Inflammatory macrophage treated with lipopolysaccharide for 1 hour (primary cell): ENCODE measurements around the gene MEF2A.
A peak's percentile ranks its signal among the peaks of the same experiment; 100 is the strongest.

Experiments
- DNase-seq, 2 donors: peaks; one replicate each; pipeline ENCODE4 v3.0.0-alpha.2; 2020 to 2022

Gene MEF2A

DNA sequence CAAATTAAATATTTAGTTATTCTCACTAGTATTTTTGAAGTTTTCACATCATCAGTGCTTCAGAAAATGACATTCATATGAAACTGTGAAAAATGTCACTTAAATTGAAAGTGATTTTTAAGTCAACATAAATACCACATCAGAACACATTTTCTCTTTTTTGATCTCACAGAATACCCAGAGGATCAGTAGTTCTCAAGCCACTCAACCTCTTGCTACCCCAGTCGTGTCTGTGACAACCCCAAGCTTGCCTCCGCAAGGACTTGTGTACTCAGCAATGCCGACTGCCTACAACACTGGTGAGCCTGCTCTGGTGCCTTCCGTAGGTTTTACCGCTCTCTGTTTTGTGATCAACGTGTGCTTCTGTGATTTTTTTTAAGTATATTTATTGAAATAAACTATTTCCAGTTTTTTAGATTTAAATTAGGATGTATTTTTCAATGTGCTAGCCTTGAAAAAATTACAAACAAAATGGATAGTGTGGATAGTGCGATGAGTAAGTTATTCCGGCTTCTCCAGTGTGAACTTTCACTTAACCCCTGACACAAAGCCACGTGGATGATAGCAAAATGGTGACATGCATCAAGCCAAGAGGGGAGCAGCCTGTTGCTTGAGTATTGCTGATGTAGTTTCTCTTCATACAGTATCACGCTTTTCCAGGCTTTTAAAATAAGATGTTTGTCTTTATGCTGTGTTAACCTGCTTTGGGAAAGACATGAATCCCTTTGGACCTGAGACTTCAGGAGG, 140.9 kb downstream of the MEF2A start:
- no peak for DNase-seq

DNA sequence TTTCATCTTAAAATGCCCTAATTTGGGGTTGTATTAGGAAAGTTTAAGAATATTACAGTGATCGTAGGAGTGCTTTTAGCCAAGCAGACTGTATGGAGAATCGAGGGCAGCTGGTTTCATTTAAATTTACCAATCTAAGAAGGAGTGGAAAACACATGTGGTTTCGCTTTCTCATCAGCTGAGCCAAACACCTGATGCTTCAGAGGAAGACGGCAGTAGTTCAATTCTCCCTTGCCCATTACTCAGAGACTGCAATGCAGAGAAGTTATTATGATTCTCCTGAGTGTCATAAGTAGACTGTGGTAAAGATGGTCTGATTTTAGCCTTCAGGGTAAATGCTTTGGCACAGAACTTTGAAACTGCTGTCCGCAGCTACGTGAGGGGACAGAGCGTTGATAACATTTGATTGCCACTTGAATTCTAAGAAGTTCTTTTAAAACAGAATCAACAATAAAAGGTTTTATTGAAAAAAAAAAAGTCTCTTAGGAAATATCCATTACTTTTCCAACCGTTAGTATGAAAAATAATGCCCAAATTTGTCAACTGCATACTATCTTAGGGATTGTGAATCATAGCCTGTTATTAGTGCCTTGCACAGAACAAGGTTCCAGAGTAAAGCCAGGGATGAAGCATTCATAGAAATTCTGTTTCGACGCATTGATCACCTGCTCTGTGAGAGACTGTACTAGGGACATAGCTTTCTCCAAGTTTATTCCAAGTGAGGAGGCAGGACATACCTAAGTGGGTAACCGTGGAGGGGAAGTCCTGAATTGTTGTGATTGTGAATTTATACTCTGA, 141.9 kb downstream of the MEF2A start:
- no peak for DNase-seq

DNA sequence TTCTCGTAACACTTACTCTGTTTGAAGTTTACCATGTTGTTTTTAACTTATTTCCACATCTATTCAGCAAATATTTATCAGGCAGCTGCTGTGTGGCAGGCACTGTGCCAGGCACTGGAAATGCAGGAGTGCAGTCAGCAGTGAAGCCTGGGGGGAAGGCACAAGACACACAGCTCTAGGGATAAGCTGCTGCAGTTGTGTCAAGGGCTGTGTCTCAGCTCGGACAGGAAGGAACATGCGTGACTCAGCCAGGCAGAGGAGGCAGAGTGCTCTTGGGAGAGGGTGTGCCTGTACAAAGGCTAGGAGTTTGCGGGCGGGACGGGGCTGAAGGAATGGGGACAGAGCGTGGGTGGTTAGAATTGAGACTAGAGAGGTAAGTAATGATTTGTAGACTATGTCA, 142.8 kb downstream of the MEF2A start:
- peak; percentile 68 to 86 for DNase-seq

DNA sequence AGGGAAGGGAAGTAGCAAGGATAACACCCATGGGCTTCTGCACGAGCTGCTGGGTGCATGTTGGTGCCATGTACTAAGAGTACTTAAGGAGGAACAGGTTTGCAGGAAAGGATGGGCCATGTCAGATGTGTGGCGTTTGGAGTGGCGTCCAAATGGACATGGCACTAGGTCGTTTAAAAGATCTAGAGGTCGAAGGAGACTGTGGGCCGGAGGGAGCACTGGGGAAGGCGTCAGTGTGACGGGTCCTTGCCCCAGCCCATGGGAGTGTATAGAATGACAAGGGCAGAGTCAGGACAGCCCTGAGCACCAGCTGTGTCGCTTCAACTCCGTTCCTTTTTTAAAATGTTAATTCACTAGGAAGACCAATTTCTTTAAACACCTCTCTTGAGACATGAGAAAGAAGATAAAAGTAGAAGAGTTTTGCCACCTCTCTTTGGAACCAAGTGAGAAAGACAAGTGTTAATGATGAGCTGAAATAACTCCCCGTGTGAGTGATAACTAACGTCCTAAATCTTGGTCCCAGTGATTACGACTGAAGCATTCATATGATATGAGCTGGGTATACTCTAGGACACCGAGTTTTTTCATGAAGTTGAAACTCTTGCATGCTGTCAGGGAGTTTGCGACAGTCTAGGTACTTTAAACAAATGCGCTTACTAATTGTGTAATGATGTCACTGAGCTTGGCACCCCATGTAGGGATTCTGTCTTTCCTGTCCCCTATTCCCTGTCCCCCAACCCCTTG, 143.6 kb downstream of the MEF2A start:
- no peak for DNase-seq

DNA sequence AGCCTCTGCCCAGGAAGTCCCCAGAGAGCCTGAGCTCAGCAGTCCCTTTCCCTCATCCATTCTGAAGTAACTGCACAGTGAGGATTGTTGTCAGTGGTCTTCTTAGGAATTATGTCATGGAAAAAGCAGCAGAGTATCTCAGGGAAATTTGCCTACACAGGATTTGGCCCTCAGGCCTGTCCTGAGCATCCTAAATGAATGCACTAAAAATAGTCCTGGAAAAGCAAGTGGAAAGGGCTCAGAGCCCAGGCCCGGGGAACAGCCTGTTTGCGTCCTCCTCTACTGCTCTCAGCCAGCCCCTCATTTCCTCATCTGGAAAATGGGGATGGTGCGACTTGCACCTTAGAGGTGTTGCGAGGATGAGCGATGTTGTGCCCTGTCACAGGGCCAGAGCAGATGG, 145.8 kb downstream of the MEF2A start:
- DNase-seq: no peak

DNA sequence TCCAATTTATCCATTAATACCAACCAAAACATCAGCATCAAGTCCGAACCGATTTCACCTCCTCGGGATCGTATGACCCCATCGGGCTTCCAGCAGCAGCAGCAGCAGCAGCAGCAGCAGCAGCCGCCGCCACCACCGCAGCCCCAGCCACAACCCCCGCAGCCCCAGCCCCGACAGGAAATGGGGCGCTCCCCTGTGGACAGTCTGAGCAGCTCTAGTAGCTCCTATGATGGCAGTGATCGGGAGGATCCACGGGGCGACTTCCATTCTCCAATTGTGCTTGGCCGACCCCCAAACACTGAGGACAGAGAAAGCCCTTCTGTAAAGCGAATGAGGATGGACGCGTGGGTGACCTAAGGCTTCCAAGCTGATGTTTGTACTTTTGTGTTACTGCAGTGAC, 146.6 kb downstream of the MEF2A start:
- no peak for DNase-seq

DNA sequence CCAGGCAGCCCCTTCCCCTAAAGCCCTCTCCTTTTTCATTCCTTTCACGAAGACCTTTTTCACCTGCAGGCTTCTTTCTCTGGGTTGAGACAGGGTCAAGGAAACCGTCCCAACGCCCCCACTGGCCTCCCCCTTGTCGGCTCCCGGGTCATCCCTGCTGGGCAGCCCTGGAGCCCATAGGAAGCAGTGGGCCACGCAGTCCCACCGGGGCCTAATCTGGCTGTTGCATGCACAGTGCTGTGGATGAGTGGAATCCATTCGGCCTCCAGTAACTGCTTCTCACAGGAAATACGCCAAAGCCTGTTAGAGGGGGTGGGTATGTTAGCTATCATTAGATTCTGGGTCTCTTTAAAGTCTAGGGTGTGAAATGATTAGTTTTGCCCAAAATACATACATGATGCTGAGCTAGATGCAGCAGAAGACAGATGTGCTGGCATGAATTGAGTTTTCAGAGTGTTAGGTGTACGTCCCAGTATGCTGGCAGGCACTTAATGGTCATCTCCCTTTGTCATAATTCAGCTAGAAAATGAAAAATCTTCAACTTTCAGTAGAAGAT, 150.8 kb downstream of the MEF2A start:
- DNase-seq: no peak

DNA sequence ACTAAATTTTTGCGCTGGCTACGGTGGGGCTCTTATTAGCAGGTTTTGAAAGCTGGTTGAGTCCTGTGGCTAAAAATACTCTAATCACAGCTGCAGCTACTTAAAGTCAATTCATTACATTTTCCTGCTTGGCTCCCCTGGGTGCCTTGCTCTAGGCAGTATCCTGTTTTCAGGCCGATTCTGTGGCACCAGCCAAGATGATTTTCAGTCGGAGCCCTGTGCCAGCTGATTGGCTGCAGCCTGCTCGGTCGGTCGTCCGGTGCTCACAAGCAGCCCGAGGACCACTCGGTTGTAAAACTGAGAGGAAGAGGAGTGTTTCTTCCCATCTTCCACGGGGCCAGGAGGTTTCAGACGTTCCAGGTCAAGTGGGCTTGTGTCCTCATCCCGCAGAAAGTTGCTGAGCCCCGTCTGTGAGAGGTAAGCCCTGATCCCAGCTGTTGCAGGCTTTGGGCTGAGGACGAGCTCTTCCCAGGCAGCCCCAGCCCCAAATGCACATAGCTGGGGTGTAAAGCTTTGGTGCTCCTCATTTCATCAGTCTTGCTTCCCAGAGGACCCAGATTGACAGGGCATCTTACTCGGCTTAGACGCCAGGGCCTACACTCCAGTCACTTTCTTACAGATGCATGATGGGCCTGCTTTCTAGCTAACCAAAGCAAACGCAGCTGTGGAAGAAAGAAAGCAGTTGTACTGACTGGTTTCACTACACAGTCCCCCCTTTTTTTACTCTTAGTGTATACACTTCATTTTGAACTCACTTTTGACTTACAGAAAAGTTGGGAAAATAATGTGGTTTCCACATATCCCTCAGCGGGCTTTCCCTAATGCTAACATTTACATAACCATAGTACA, 151.6 kb downstream of the MEF2A start:
- DNase-seq: peak; percentile 20 to 31

DNA sequence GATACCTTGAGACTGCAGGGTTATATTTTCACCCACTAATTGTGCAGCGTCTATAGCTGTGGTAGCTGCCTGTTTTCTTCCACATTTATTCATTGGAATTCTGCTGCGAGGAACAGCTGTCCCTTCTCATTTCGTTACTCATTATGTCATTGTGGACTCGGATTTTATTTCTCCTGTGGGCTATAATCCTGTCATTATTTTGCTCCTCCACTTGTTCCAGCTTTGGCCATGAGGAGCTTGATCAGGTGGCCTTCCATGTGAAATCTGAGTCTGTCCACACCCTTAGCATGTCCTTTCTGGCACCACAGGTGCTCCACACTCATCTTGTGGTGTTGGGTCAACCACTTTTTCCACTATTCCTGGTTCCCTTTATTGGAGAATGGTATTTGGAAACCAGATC, 152.6 kb downstream of the MEF2A start:
- DNase-seq: no peak

DNA sequence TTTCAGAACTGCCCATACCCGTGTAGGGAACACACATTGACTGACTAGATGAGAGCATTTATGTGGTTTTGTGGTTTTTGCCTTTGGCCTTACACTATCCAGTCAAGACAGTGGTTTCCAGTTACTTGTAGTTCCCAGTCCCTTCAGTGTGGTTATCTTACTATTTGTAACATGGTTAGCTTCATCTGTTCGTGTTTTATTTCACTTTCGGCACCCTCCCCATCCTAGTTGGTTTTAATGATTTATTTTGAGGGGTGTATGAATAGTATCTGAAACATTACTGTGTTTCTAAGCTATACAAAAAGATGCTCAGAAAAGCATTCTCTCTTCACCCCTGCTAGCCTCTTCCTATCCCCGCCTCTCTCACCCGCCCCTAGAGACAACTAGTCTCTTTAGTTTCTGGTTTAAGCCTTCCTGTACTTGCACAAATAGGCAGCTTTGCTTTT, 153.3 kb downstream of the MEF2A start:
- no peak for DNase-seq

DNA sequence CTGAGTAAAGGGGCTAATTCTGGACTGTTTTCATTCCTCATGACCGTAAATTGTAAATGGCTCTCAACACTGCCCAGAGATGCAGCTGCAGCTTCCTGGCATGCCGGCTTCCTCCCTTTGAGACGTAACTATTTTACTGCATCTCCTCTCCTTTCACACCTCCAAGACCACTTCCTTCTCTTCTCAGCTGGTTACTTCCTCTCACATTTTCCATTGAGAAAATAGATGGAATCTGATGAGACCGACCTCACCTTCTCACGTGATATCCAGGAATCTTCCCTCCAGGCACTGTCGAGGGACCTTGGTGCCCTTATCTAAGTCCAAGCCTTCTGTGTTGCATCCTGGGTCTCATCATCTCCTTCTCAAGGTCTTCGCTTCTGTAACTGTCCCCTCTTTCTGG, 154.7 kb downstream of the MEF2A start:
- no peak for DNase-seq

DNA sequence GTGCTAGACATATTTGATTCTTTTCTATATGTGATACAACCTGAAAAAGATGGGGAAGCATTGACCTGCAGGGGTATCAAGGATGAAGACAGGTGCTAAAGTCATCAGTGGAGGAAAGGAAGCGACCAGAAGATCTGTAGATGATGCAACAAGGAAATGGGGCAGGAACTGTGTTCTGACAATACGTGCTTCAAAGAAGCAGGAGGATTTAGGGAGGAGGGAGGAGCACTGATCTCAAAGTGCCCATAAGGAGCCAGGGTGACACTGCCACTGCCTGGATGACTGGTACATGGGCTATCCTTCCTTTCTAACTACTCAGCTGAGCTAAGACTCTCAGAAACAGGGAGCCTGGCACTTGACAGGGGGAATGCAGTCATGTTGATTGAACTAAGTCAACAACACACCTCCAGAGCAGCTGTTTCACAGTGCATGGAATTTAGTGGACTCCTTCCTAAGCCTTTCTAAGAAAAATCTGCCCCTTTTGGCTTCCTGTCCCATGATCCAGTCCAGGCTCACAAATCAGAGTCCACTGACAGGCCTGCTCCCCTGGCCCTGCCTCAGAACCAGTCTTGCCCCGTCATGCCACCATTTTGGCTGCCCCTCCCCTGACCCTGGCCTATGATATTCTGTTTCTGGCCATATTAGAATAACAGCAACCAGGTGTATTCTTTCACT, 155.5 kb downstream of the MEF2A start:
- DNase-seq: no peak

DNA sequence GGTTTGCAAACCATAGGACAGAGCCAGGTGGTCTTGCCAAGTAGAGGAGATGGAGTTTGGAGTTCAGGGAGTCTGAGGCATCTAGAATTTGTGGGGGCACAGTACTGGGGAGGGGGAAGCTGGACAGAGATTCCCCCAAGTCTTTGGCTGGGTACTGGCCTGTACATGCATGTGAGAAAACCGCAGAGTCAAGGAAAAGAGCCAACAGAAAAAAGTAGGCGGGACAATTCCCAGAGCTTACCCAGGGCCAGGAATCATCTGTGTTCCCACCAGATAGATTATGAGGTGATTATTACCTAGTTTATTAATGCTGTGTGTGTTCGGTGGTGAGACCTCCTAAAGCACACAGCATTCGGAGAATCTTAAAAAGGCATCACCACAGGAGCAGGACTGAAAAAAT, 156.1 kb downstream of the MEF2A start:
- DNase-seq: no peak

DNA sequence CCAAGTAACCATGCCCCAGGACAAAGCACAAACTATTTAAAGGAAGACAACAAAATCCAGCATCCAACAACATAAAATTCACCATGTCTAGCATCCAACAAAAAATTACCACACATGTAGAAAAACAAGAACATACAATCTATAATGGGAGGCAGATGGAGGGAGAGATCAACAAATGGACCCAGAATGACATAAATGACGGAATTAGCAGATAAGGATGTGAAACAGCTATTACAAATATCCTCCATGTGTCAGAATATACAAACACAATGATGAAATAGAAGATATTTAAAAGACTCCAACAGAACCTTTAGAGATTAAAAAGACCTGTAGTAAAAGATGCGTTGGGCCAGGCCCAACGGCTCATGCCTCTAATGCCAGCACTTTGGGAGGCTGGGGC, 156.6 kb downstream of the MEF2A start:
- DNase-seq: no peak

DNA sequence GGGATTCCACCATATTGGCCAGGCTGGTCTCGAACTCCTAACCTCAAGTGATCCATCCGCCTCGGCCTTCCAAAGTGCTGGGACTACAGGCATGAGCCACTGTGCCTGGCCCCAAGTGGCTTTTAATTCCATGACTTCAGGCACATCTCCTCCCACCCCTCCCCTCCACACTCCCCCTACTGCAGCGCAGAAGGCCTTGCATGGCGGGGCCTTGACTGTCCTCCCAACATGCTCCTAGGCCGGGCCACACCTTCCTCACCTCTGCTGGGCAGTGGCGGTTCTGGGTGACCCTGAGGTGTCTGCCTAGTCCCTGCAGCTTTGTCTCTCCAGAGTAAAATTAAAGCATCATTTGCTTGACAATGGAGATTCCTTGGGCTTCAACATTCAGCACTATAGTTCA, 160.5 kb downstream of the MEF2A start:
- no peak for DNase-seq

DNA sequence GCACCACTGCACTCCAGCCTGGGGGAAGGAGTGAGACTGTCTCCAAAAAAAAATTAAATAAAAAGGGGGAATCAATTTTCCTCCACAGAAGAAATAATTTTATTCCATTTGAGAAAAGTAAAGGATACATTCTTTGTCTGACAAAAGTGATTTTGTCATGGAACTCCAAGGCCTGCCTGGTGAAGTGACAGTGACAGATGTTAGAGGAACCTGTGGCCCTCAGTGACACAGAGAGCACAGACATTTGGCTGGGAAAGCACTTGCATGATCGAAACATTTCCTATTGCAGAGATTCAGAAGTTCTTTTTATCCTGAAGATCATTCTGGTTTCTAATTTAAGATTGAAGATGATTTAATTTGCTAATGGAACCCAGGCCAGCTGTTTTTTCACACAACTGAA, 161.5 kb downstream of the MEF2A start:
- DNase-seq: no peak

DNA sequence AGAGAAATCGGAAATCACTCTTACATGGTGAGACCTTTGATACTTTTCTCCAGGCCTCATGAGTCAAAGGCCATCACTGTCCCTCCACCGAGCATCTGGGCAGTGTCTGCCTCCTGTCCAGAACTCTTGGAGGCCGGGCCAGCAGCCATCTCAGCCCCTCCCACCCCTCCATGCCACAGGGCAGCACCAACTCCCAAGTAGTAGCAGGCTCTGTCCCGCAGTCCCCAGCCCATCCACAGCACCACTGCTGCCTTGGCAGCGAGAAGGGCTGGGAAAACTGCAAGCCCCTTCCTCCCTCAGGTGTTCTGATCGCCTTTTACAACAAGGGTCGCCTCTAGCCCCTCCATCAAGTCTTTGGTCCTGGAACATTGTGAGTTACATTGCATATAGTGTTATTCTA, 161.9 kb downstream of the MEF2A start:
- DNase-seq: no peak

DNA sequence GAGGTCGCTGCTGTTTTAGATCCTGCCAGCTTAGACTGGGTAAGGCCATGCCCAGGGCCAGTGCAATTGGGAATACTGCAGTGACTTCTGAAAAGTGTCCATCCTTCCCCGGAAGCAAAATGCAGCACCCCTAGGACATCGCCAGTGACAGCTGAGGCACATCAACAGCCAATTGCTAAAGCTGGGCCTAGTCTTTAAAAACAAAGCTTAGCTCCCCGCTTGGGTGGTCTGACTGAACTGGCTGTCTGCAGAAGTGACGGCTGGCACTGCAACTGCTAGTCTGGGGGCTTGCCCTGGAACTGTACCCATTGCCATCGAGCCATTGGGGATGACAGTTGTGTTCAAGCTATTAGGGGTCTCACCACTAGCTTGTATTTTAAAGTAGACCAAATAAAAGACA, 163.1 kb downstream of the MEF2A start:
- DNase-seq: no peak

DNA sequence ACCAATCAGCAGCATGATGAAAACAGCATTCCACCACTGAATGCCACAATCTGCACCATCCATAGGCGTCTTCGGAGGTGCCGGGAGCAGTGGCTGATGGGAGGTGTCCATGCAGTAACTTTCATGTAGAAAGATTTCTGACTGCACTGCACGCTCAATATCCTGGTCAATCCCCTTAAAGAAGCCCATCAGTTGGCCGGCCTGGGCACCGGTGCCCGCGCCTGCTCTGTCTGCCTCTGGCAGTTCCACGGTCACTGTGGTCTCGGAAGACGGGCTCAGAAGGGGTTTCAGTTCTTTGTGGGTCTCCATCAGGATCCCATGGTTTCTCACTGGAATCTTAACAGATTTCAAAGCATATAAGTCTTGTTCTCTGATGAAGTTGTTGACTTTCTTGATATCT, 163.5 kb downstream of the MEF2A start:
- no peak for DNase-seq

DNA sequence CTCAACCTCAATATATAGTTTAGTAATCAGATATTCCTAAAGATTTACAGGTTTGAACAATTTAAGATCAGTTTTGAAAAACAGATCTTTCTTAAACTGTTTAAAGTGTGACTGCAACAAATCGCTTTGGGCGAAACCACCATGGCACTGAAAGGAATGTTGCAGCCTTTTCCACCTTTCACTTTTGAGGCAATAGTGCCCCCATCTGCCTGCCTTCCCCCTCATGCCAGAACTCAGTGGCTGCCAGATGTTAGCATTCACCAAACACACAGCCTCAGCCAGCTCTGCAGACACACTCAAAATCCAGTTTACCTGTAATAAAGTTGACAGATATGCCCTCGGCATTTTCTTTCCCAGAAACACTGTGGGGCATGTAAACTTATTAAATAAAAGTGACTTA, 164.1 kb downstream of the MEF2A start:
- DNase-seq: no peak

DNA sequence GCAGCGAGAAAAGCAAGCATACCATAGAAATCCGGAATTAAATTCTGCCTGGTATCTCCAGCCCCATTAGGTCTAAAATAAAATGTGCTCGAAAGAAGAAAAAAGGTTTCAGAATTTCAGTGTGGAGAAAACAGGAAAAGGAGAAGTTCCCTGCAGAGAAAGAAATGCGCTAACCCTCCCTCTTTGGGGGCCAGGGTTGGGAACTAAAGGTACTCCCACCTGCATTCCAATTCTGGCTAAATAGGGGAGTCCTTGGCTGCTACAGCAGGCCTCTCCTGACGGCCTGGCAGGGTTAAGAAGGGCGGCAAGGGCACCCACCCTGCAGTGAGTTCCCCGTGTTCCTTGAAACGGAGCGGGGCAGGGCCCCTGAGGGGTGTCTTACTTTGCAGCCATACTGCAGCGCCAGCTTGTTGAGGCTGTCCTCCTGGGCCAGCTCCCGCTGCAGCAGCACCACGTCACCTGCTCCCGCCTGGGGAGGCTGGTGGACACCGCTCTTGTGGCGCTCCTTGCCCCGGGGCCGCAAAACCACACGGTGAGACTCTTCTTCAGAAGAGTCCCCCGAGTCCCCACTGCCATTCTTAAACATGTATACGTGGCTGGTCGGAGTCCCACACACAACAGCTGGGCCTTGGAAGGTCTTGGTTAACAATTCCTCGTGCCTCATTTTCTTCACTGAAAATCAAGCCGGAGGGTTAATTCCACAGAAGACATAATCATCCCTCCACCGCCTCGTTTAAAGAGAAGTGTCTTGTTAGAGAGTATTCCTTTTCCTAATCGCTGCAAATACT, 165.7 kb downstream of the MEF2A start:
- no peak for DNase-seq
